Skeletal muscle tissue (tissue), 4 donors: ENCODE measurements around the gene SPIB. TPM values are rescaled to one million over a fixed set of nuclear protein-coding genes. Genes with fewer than 3 reads are reported as not detected.

ENCODE experiments used
- H3K27ac ChIP-seq: one replicate; pipeline ENCODE4 v1.7.0; 2013; ENCODE audit warnings: mild to moderate bottlenecking, low read depth, low read length, inconsistent platforms
- H3K27me3 ChIP-seq, 3 donors: one replicate each; pipeline ENCODE4 v1.7.0; 2013; ENCODE audit warnings: low read length in 3 of 3; ENCODE audit not compliant: control insufficient read depth in 3 of 3, insufficient read depth in 3 of 3
- H3K36me3 ChIP-seq, 3 donors: one replicate each; pipeline ENCODE4 v1.7.0; 2013; ENCODE audit warnings: low read length in 3 of 3; ENCODE audit not compliant: control insufficient read depth in 3 of 3, insufficient read depth in 3 of 3
- H3K4me1 ChIP-seq, 3 donors: one replicate each; pipeline ENCODE4 v1.7.0; 2013; ENCODE audit warnings: low read length in 3 of 3, mild to moderate bottlenecking in 3 of 3; ENCODE audit not compliant: control insufficient read depth in 3 of 3, insufficient read depth in 3 of 3
- H3K4me3 ChIP-seq, 3 donors: one replicate each; pipeline ENCODE4 v1.7.0; 2013; ENCODE audit warnings: low read length in 3 of 3
- H3K9ac ChIP-seq, 3 donors: one replicate each; pipeline ENCODE4 v1.7.0; 2013; ENCODE audit warnings: low read length in 3 of 3, mild to moderate bottlenecking in 3 of 3, moderate library complexity in 2 of 3, low read depth in 1 of 3
- H3K9me3 ChIP-seq, 3 donors: one replicate each; pipeline ENCODE4 v1.7.0; 2013; ENCODE audit warnings: low read length in 3 of 3; ENCODE audit not compliant: control insufficient read depth in 3 of 3
- total RNA-seq: library from RNA; depleted of rRNA; stranded (reverse); fragments of >200 nt; gene quantifications from one replicate; pipeline ENCODE4 v1.2.3, GENCODE V29; 2014
- donor health status: Osteomylitis.

SPIB gene
- total RNA-seq, 1 donor from 2014 or later, result under 0.01 TPM

GRCh38 chr19:50406829-50407228, 11.9 kb upstream of the SPIB start:
- peaks cover 8 to 18% (median 15%) of the 10 kb centered on the region in 3 donors for H3K36me3 ChIP-seq
- no peak overlapping the region for H3K9ac ChIP-seq
- H3K4me1 ChIP-seq, result no peaks in the 10 kb centered on the region
- no peaks in the 10 kb centered on the region for H3K9me3 ChIP-seq
- no peaks in the 10 kb centered on the region for H3K27me3 ChIP-seq
- H3K27ac ChIP-seq, result no peak overlapping the region
- H3K4me3 ChIP-seq, result no peak overlapping the region

GRCh38 chr19:50409347-50409746, 9.4 kb upstream of the SPIB start:
- Histone ChIP-seq H3K9me3 (no peaks in the 10 kb centered on the region), H3K4me1 (no peaks in the 10 kb centered on the region), H3K27me3 (no peaks in the 10 kb centered on the region), H3K36me3 (peaks cover 5 to 18% (median 10%) of the 10 kb centered on the region in 3 donors), H3K9ac (no peak overlapping the region), H3K4me3 (no peak overlapping the region), H3K27ac (no peak overlapping the region)

- H3K27ac ChIP-seq, result no peak overlapping the region
- peaks cover 5 to 18% (median 10%) of the 10 kb centered on the region in 3 donors for H3K36me3 ChIP-seq
- peaks cover 2 to 3% (median 3%) of the 10 kb centered on the region in 3 donors for H3K4me1 ChIP-seq
These were observed 8.6 kb upstream of the SPIB start for GRCh38 chr19:50410109-50410508.

GRCh38 chr19:50412419-50412818, 6.3 kb upstream of the SPIB start:
- Histone ChIP-seq H3K4me3 (no peak overlapping the region), H3K36me3 (peaks cover 2 to 9% (median 8%) of the 10 kb centered on the region in 3 donors), H3K27me3 (no peaks in the 10 kb centered on the region), H3K9ac (no peak overlapping the region), H3K9me3 (no peaks in the 10 kb centered on the region), H3K27ac (no peak overlapping the region), H3K4me1 (peaks cover 2 to 3% (median 3%) of the 10 kb centered on the region in 3 donors)

More at GRCh38 chr19:50410109-50410508, 8.6 kb upstream of the SPIB start:
- H3K9ac ChIP-seq, result no peak overlapping the region
- H3K4me3 ChIP-seq, result no peak overlapping the region
- H3K27me3 ChIP-seq, result no peaks in the 10 kb centered on the region
- H3K9me3 ChIP-seq, result no peaks in the 10 kb centered on the region

GRCh38 chr19:50413096-50413495, 5.6 kb upstream of the SPIB start:
- peaks cover 2 to 3% (median 3%) of the 10 kb centered on the region in 3 donors for H3K4me1 ChIP-seq
- H3K9me3 ChIP-seq, result no peaks in the 10 kb centered on the region
- H3K4me3 ChIP-seq, result no peak overlapping the region
- peaks cover 2 to 9% (median 8%) of the 10 kb centered on the region in 3 donors for H3K36me3 ChIP-seq
- no peak overlapping the region for H3K9ac ChIP-seq
- H3K27ac ChIP-seq, result no peak overlapping the region
- peaks cover 0 to 4% (median 1%) of the 10 kb centered on the region in 3 donors for H3K27me3 ChIP-seq

- H3K27me3 ChIP-seq, result peaks cover 0 to 7% (median 4%) of the 10 kb centered on the region in 3 donors
- H3K4me3 ChIP-seq, result no peak overlapping the region
- H3K9me3 ChIP-seq, result no peaks in the 10 kb centered on the region
- H3K36me3 ChIP-seq, result peaks cover 2 to 9% (median 8%) of the 10 kb centered on the region in 3 donors
- peaks cover 2 to 4% (median 3%) of the 10 kb centered on the region in 3 donors for H3K4me1 ChIP-seq
- H3K9ac ChIP-seq, result no peak overlapping the region
- no peak overlapping the region for H3K27ac ChIP-seq
These were observed 5.2 kb upstream of the SPIB start for GRCh38 chr19:50413531-50413930.

- Histone ChIP-seq H3K4me3 (no peak overlapping the region), H3K4me1 (peaks cover 9 to 12% (median 11%) of the 10 kb centered on the region in 3 donors), H3K27ac (no peak overlapping the region), H3K36me3 (no peaks in the 10 kb centered on the region), H3K9me3 (no peaks in the 10 kb centered on the region), H3K27me3 (peaks cover 0 to 20% (median 8%) of the 10 kb centered on the region in 3 donors), H3K9ac (peak overlapping the region in 1 of 3 donors; percentile 11)
These were observed 3.7 kb upstream of the SPIB start for GRCh38 chr19:50414864-50415660.

- Histone ChIP-seq H3K27ac (no peak overlapping the region), H3K36me3 (no peaks in the 10 kb centered on the region), H3K9me3 (no peaks in the 10 kb centered on the region), H3K9ac (no peak overlapping the region), H3K4me3 (no peak overlapping the region), H3K27me3 (peaks cover 0 to 20% (median 8%) of the 10 kb centered on the region in 3 donors), H3K4me1 (peaks cover 9 to 12% (median 11%) of the 10 kb centered on the region in 3 donors)
These were observed 3.1 kb upstream of the SPIB start for GRCh38 chr19:50415661-50416033.

GRCh38 chr19:50416034-50416977, 2.4 kb upstream of the SPIB start:
- no peaks in the 10 kb centered on the region for H3K9me3 ChIP-seq
- no peak overlapping the region for H3K9ac ChIP-seq
- H3K27ac ChIP-seq, result no peak overlapping the region
- no peaks in the 10 kb centered on the region for H3K36me3 ChIP-seq
- H3K4me3 ChIP-seq, result no peak overlapping the region
- H3K4me1 ChIP-seq, result peaks cover 9 to 12% (median 11%) of the 10 kb centered on the region in 3 donors
- H3K27me3 ChIP-seq, result peaks cover 0 to 23% (median 13%) of the 10 kb centered on the region in 3 donors
